ENCODE results near the gene HIPK2.
A peak's percentile ranks its signal among the peaks of the same experiment; 100 is the strongest.

HIPK2 gene

DNA sequence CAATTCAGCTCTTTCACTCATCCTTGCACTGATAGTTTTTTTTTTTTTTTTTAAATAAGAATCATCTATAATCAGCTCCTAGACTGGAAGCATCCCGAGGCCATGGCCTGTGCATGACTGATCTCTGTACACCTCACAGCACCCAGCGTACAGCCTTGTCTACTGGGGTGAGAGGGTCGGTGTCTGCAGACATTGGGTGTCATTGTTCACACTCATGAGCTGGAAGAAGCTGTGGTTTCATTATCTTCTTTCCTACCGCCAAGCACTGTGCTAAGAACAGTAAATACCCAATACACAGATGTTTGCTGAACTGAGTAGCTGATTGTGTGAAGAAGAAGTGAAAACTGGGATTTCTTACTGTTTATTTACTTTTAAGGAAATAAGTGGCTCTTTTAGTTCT is 130.7 kb downstream of the HIPK2 start:
- no peak for DNase-seq

GRCh38 chr7:139646566-139646965 is 131.2 kb downstream of the HIPK2 start:
- no peak for DNase-seq

DNA sequence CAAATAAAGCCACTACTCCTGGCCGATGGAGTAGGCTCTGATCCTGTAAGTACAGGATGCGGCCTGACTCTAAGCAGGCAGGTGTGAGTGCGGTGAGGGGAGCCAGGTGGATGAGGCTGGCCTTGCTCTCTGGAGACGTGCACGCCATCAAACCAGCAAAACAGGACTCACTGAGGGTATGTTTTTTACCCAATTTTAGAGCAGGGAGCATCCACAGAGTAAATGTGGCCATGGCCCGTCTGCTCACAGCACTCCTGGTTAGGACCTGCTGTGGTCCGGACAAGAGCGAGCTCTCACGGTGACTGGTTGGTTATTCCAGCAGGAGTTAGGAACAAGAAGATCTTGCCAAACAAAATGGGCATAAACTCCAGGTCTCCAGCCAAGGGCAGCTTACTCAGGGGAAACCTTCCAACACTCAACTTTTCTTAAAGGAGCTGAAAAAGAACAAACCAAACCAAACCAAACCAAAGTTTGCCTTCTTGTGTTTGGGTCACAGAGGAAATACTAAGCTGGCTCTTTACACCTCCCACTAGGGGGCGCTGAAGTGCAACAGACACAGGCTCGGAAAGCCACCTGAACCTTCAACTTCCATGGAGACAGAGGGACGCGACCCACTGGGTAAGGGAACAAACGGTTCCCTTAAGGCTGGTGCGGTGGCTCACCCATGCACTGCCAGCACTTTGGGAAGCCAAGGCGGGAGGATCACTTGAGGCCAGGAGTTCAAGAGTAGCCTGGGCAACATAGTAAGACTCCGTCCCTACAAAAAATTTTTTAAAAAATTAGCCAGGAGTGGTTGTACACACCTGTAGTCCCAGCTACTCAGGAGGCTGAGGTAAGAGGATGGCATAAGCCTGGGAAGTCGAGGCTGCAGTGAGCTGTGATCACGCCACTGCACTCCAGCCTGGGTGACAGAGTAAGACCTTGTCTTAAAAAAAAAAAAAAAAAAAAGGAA is 131.9 kb downstream of the HIPK2 start:
- peak; percentile 31 for DNase-seq

DNA sequence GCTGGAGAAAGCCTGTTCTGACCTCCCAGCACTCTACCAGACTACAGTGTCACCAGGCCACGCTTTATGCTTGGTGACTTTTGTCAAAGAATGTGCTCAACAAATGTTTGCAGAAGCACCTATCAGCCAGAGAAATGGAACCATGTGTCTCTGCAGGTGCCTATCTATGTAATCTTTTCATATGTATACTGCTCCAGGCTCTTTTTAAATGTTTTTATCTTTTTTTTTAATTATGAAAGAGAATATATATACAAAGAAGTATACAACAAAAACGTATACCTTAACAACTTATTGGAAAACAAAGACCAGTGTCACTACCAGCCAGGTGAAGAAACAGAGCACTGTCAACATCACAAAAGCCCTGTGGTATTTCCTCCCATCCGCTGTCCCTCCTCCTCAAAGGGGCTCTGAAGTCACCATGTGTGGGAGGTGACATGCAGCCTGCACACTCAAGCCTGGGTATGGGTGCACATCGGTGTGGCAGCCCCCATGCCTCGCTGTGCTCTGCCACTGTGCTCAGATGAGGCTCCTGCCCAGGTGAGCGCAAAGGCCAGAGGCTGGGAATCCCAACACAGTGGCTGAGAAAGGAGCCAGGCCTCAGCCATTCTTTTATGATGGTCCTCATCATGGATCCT is 133.7 kb downstream of the HIPK2 start:
- DNase-seq = no peak

DNA sequence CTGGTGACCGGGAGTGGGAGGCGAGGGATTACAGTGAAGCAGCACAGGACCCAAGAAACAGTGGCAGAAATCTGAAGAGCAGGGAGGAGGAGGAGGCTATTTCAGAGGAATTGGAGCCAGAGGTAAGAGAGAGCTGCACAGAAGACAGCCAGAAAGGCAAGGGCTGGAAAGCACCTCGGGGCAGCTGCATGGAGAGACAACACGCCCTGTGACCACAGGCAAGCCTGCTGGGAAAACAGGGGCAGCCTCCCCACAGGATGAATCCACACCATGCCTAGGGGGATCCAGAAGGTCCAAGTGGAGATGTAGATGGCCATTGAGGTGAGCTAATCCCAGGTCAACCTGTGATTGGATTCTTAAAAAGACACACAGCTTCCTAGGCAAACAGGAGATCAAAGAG is 135.5 kb downstream of the HIPK2 start:
- DNase-seq = no peak

GRCh38 chr7:139641337-139641992 is 136.3 kb downstream of the HIPK2 start:
- no peak for DNase-seq

- DNase-seq = no peak
These were observed 137.1 kb downstream of the HIPK2 start for GRCh38 chr7:139640681-139641080.

DNA sequence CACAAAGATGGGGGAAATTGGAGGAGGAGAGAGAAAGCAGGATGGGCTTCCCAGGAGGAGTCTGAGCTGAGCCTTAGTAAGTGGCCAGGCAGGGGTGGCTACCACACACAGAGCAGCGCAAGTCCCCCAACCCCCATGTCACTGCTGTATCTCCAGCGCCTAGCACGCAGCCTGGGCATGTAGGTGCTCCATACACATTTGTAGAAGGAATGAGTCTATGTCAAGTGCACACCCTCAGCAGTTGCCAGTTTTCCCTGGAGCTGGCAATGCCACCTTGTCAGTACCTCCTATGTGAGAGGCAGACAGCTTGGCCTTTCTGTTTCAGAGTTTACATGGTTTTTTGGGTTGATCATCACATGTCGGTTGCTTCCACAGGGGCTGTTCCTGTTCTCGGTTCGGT is 138.2 kb downstream of the HIPK2 start:
- no peak for DNase-seq

DNA sequence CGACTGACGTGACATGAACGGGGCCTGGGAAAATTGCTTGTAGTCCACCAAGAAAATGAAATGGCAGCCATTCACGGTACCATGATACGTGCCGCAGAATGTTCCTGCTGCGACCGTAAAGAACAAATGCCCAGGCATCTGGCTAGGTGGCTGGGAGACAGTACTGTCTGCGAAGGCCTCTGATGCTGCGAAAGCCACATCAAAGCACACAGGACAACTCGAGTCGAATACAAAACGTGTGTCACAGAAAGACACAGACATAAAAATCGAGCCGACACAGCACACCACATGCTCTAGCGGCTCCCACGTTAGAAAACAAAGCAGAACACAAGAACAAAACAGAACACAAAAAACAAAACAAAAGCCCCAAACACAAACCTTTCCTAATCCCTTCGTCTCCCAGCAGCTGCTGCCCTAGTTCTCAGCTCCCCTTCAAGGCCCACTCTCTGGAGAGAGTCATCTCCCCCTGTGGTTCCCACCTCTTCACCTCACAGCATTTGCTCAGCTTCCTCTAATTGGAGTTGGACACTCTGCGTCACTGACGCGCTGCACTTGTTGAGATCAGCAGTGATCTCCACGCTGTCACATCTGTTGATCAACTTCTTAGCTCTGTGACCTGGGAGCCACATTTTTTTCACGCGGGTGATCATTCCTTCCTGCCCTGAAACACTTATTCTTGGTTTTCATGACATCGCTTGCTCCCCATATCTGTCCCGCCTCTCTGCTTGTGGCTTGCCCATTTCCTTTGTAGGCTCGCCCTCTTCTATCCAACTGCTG is 142.1 kb downstream of the HIPK2 start:
- no peak for DNase-seq

DNA sequence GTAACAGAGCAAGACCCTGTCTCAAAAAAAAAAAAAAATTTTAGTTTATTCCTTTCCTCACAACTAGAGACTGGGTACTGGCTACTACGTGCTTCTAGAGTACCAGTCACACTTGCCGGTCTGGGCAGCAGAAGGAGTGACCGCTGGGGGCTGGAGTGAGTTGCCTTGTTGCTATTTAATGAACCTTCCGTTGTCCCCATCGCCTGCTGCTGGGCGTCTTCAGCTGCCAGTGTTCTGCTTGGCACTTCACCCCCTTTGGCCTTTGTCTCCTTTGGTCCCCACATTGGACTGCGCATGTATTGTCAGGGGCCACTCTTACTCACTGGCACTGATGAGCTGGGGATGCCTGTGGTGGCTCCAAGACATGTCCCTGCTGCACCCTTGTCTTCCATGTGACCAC is 143.7 kb downstream of the HIPK2 start:
- DNase-seq = no peak

DNA sequence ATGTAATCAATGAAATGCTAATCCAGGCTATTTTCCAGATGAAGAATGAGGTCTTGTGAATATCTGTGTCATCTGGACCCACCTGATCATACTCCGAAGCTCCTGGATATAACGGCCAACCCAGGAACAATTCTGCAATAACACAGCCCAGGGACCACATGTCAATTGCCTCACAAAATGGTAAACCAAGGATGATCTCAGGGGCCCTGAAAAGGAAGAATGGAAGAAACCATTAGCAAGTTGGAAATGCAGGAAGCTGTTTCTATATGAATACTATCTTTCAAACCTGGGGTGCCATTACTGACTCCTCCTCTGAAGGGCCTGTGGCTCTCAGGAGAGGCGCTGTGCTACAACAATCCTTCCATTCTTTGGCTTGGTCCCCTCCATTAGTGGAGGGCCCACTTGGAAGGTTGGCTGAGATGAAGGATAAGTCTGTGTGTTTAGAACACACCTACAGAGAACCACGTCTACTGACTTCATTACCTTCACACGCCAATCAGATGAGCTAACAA is 146.2 kb downstream of the HIPK2 start:
- DNase-seq = no peak

DNA sequence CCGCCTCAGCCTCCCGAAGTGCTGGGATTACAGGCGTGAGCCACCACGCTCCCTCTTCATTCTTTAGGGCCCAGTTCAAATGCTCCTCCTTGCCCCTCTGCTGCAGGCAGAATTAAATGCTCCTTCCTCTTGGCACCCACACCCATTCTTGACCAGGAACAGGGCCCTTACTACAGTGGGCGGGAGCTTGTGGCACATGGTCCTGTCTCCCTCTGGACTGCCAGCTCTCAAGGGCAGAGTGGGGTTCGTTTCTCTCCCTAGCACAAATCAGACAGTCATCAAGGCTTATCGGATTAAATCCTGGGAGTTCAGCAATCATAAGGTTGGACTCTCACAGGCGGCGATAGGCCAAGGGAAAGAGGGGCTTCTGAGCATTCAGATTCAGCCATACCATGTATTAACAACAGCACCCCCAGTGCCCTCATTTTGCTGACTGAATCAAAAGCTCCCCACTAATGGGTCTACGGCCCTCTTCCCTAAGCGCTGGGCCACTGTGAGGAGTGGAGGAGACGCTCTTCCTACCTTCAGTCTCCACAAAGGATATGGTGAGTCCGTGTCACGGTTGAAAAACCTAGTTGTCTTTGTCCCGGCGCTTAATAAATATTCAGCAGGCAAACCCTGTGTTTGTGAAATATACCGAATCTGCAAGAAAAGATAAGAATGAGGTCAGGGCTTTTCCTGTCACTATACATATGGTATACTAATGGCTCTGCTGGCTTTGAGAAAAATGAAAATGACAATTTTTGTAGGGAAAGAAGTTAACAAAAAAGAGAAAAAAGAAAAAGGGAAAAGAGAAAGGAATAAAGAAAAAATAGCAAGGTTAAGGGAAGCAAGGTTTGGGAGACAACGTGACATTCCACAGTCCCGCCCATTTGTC is 146.9 kb downstream of the HIPK2 start:
- no peak for DNase-seq

GRCh38 chr7:139629392-139630082 is 148.3 kb downstream of the HIPK2 start:
- DNase-seq = no peak

DNA sequence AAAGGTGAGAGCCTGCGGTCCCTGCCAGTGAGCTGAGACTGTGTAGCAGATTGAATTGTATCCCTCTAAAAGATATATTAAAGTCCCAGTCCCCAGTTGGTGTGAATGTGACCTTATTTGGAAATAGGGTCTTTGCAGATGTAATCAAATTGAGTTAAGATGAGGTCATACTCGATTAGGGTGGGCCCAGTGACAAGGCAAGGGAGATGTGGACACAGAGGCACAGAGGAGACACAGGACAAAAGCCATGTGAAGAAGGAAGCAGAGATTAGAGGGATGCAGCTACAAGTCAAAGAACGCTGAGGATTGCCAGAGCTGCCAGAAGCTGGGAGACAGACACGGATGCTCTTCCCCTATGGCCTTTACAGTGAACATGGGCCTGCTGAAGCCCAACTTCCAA is 150.0 kb downstream of the HIPK2 start:
- DNase-seq = no peak

- DNase-seq = no peak
These were observed 151.0 kb downstream of the HIPK2 start for GRCh38 chr7:139626817-139627216.

- no peak for DNase-seq
These were observed 154.3 kb downstream of the HIPK2 start for GRCh38 chr7:139623518-139623917.

GRCh38 chr7:139620676-139621344 is 157.0 kb downstream of the HIPK2 start:
- DNase-seq = no peak

- no peak for DNase-seq
These were observed 158.5 kb downstream of the HIPK2 start for GRCh38 chr7:139619367-139619657.

GRCh38 chr7:139618482-139619366 is 159.1 kb downstream of the HIPK2 start:
- DNase-seq = no peak

- no peak for DNase-seq
These were observed 160.7 kb downstream of the HIPK2 start for GRCh38 chr7:139617074-139617473.

Measured in NCI-H446 treated with DMSO at 0.1 percent for 48 hours (cell line).